ENCODE results near the gene CAMK1D. TPM values are rescaled to one million over a fixed set of nuclear protein-coding genes. Genes with fewer than 3 reads are reported as not detected.

CAMK1D gene
- total RNA-seq, 1 donor from 2014 or later: 2.3 TPM

- Histone ChIP-seq H3K36me3 (ENCODE audit: control insufficient read depth, insufficient read depth, low read length) (no peaks in the 10 kb centered on the region), H3K27me3 (ENCODE audit: control insufficient read depth, insufficient read depth, low read length) (no peaks in the 10 kb centered on the region), H3K4me3 (ENCODE audit: low read depth, low read length) (no peak overlapping the region)
- TF ChIP-seq CTCF (IDR thresholded peaks at IDR 0.05; ENCODE audit: insufficient read depth, low read length, poor library complexity, severe bottlenecking): no peak
- DNase-seq (ENCODE audit: low read depth): no peak
These were observed 217.1 kb downstream of the CAMK1D start for GRCh38 chr10:12566161-12567115.

GRCh38 chr10:12568391-12569009 lies 219.2 kb downstream of the CAMK1D start:
- DNase-seq (ENCODE audit: low read depth): no peak
- Histone ChIP-seq H3K27me3 (ENCODE audit: control insufficient read depth, insufficient read depth, low read length) (no peaks in the 10 kb centered on the region), H3K4me3 (ENCODE audit: low read depth, low read length) (no peak overlapping the region), H3K36me3 (ENCODE audit: control insufficient read depth, insufficient read depth, low read length) (no peaks in the 10 kb centered on the region)
- TF ChIP-seq CTCF (IDR thresholded peaks at IDR 0.05; ENCODE audit: insufficient read depth, low read length, poor library complexity, severe bottlenecking): no peak

GRCh38 chr10:12572281-12572680 lies 222.9 kb downstream of the CAMK1D start:
- DNase-seq (ENCODE audit: low read depth): no peak
- no peak for TF ChIP-seq CTCF (IDR thresholded peaks at IDR 0.05; ENCODE audit: insufficient read depth, low read length, poor library complexity, severe bottlenecking)
- no peaks in the 10 kb centered on the region for H3K27me3 ChIP-seq (ENCODE audit: control insufficient read depth, insufficient read depth, low read length)
- no peaks in the 10 kb centered on the region for H3K36me3 ChIP-seq (ENCODE audit: control insufficient read depth, insufficient read depth, low read length)
- H3K4me3 ChIP-seq (ENCODE audit: low read depth, low read length): no peak overlapping the region

- no peaks in the 10 kb centered on the region for H3K36me3 ChIP-seq (ENCODE audit: control insufficient read depth, insufficient read depth, low read length)
- DNase-seq (ENCODE audit: low read depth): no peak
- H3K4me3 ChIP-seq (ENCODE audit: low read depth, low read length): no peak overlapping the region
- no peak for TF ChIP-seq CTCF (IDR thresholded peaks at IDR 0.05; ENCODE audit: insufficient read depth, low read length, poor library complexity, severe bottlenecking)
- H3K27me3 ChIP-seq (ENCODE audit: control insufficient read depth, insufficient read depth, low read length): no peaks in the 10 kb centered on the region
These were observed 228.3 kb downstream of the CAMK1D start for GRCh38 chr10:12577610-12578009.

- no peaks in the 10 kb centered on the region for H3K27me3 ChIP-seq (ENCODE audit: control insufficient read depth, insufficient read depth, low read length)
- no peak overlapping the region for H3K4me3 ChIP-seq (ENCODE audit: low read depth, low read length)
- peak; percentile 25 for DNase-seq (ENCODE audit: low read depth)
- no peak for TF ChIP-seq CTCF (IDR thresholded peaks at IDR 0.05; ENCODE audit: insufficient read depth, low read length, poor library complexity, severe bottlenecking)
- H3K36me3 ChIP-seq (ENCODE audit: control insufficient read depth, insufficient read depth, low read length): no peaks in the 10 kb centered on the region
These were observed 230.9 kb downstream of the CAMK1D start for GRCh38 chr10:12579954-12580858.

Measured in kidney epithelial cell (primary cell).